K562 (cell line): ENCODE data around the gene ABCA4. TPM values are rescaled to one million over a fixed set of nuclear protein-coding genes. Genes with fewer than 3 reads are reported as not detected.

Source experiments
- ASH1L ChIP-seq: fragments of 450-650 bp; IDR thresholded peaks from 2 replicates; pipeline ENCODE4 v1.6.1; 2018; ENCODE audit warnings: borderline replicate concordance, mild to moderate bottlenecking, low read depth; ENCODE audit not compliant: partially characterized antibody
- BHLHE40 ChIP-seq: IDR thresholded peaks from 2 replicates; pipeline ENCODE4 v1.6.1; 2011; ENCODE audit warnings: low read length, improper control_type of control experiment
- CAMTA2 ChIP-seq: fragments of 250-450 bp; sonication (Bioruptor Pico); conservative IDR thresholded peaks from 2 replicates; pipeline ENCODE4 v1.5.1; 2022
- CREM ChIP-seq: IDR thresholded peaks from 2 replicates; pipeline ENCODE4 v1.6.1; 2014; ENCODE audit warnings: antibody characterized with exemption, low read depth
- DDX20 ChIP-seq: fragments of 450-650 bp; IDR thresholded peaks from 2 replicates; pipeline ENCODE4 v1.6.1; 2016; ENCODE audit warnings: missing genetic modification characterization, low read depth, mild to moderate bottlenecking, missing compliant biosample characterization, moderate library complexity
- FOS ChIP-seq: IDR thresholded peaks from 3 replicates; pipeline ENCODE4 v1.6.1; 2011; ENCODE audit not compliant: insufficient read length; ENCODE audit errors: extremely low read depth
- FOXK1 ChIP-seq: sonication (generic); formaldehyde crosslinking; IDR thresholded peaks from 2 replicates; pipeline ENCODE4 v1.8.0; 2022; ENCODE audit warnings: missing genetic modification reagents, mild to moderate bottlenecking, borderline replicate concordance
- MCM7 ChIP-seq, 2 experiments: fragments of 450-650 bp; IDR thresholded peaks; 2 replicates each; pipeline ENCODE4 v1.6.1; 2016 to 2018
- MTA3 ChIP-seq: fragments of 450-650 bp; formaldehyde crosslinking; IDR thresholded peaks from 2 replicates; pipeline ENCODE4 v1.6.1; 2017; ENCODE audit warnings: mild to moderate bottlenecking, borderline replicate concordance
- NFRKB ChIP-seq: fragments of 450-650 bp; IDR thresholded peaks from 2 replicates; pipeline ENCODE4 v1.6.1; 2016; ENCODE audit warnings: low read depth
- RFX1 ChIP-seq: fragments of 450-650 bp; IDR thresholded peaks from 2 replicates; pipeline ENCODE4 v1.6.1; 2016; ENCODE audit warnings: mild to moderate bottlenecking, moderate library complexity
- RUNX1 ChIP-seq: sonication (generic); IDR thresholded peaks from 2 replicates; pipeline ENCODE4 v1.6.1; 2016; ENCODE audit warnings: antibody characterized with exemption, low read depth
- SIRT6 ChIP-seq: IDR thresholded peaks from one replicate; pipeline ENCODE4 v1.6.1; 2012; ENCODE audit warnings: low read depth, mild to moderate bottlenecking, control low read depth, inconsistent platforms, low read length, moderate library complexity
- SRSF1 ChIP-seq: fragments of 200-400 bp; formaldehyde crosslinking; IDR thresholded peaks from 2 replicates; pipeline ENCODE4 v1.6.1; 2017; ENCODE audit warnings: mild to moderate bottlenecking, low read depth, low read length, moderate library complexity
- ZNF175 ChIP-seq: fragments of 200-800 bp; sonication (Bioruptor generic); IDR thresholded peaks from 2 replicates; pipeline ENCODE4 v1.6.1; 2016; ENCODE audit warnings: low read depth, mild to moderate bottlenecking, missing genetic modification characterization, missing compliant biosample characterization
- ZNF274 ChIP-seq: IDR thresholded peaks from 2 replicates; pipeline ENCODE4 v1.6.1; 2011; ENCODE audit warnings: low read depth, mild to moderate bottlenecking, low read length, moderate library complexity, borderline replicate concordance
- ZNF282 ChIP-seq: sonication (generic); formaldehyde crosslinking; IDR thresholded peaks from 2 replicates; pipeline ENCODE4 v1.8.1; 2023; ENCODE audit warnings: missing genetic modification reagents
- polyA plus RNA-seq, 8 experiments: library from polyadenylated mRNA; depleted of rRNA in 4 of 8; stranded (reverse) in 5 of 8; unstranded in 3 of 8; fragments of >200 nt; fragmentation: Nextera tagmentation in 2 of 8; fragmentation: Illumina TruSeq in 1 of 8; extraction: Ambion mirVana in 2 of 8; extraction: Trizol in 1 of 8; gene quantifications; 2 replicates each; pipeline versions ENCODE4 v1.2.1 to v1.2.3, GENCODE V29; 2011 to 2014; ENCODE audit warnings: inconsistent platforms in 1 of 8, missing spikeins in 1 of 8
- total RNA-seq, 7 experiments: library from RNA; depleted of rRNA in 6 of 7; stranded (reverse); fragments of >200 nt in 6 of 7; fragmentation: Illumina TruSeq in 2 of 7; extraction: Trizol in 2 of 7; gene quantifications; 2 replicates each; pipeline versions ENCODE4 v1.2.1 to v1.2.3, GENCODE V29; 2011 to 2021; ENCODE audit warnings: low replicate concordance in 1 of 7
- TF ChIP-seq, protein P1 (sequence below), 2 experiments: fragments of 450-650 bp; formaldehyde crosslinking in 1 of 2; IDR thresholded peaks; 2 replicates each; pipeline versions ENCODE4 v1.4.0 to v1.6.1; 2014 to 2020; ENCODE audit warnings: mild to moderate bottlenecking in 2 of 2, borderline replicate concordance in 1 of 2, low read depth in 1 of 2
- TF ChIP-seq, protein P2 (sequence below), 2 experiments: IDR thresholded peaks in 1 of 2; conservative IDR thresholded peaks in 1 of 2; 2 replicates each; pipeline ENCODE4 v1.6.1; 2016; ENCODE audit warnings: low read depth in 2 of 2, mild to moderate bottlenecking in 1 of 2, missing compliant biosample characterization in 1 of 2, missing genetic modification characterization in 1 of 2, moderate library complexity in 1 of 2

The ABCA4 gene
- total and polyA plus RNA-seq, 9 of the 15 experiments (the other 6 are each of a cell fraction or from before 2014, with no cell fraction given), result 0.01 to 0.04 TPM; not detected in 7

DNA sequence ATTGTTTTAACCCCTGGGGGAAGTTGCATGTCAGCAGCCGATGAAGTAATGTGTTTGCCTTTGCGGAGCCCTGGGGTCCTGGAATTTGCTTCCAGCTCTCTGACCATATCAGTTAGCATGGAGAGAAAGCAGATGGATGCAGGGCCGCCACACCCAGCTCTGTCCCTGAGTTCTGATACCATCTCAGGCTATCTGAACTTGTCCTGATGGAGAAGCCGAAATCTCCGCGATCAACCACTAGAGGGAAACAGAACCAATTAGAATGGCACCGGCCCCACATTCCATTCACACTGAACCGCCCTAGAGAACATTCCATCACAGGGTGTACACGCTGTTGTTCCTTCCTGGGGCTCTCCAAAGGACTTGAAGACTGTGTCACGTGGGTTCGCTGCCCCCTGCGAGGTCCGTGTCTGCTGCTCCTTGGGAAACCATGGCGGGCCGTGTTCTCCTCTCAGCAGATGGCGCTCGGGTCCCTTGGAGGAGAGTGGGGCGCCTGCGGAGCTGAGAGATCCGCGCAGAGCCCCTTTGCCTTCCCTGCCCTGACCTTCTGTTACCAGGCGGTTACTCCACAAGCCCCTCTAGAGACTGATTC lies 75.4 kb downstream of the ABCA4 start (continued):
- TF ChIP-seq, protein P1, sequence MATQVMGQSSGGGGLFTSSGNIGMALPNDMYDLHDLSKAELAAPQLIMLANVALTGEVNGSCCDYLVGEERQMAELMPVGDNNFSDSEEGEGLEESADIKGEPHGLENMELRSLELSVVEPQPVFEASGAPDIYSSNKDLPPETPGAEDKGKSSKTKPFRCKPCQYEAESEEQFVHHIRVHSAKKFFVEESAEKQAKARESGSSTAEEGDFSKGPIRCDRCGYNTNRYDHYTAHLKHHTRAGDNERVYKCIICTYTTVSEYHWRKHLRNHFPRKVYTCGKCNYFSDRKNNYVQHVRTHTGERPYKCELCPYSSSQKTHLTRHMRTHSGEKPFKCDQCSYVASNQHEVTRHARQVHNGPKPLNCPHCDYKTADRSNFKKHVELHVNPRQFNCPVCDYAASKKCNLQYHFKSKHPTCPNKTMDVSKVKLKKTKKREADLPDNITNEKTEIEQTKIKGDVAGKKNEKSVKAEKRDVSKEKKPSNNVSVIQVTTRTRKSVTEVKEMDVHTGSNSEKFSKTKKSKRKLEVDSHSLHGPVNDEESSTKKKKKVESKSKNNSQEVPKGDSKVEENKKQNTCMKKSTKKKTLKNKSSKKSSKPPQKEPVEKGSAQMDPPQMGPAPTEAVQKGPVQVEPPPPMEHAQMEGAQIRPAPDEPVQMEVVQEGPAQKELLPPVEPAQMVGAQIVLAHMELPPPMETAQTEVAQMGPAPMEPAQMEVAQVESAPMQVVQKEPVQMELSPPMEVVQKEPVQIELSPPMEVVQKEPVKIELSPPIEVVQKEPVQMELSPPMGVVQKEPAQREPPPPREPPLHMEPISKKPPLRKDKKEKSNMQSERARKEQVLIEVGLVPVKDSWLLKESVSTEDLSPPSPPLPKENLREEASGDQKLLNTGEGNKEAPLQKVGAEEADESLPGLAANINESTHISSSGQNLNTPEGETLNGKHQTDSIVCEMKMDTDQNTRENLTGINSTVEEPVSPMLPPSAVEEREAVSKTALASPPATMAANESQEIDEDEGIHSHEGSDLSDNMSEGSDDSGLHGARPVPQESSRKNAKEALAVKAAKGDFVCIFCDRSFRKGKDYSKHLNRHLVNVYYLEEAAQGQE (IDR thresholded peaks at IDR 0.05; ENCODE audit: borderline replicate concordance), result peak; percentile 79
- TF ChIP-seq, protein P1 (CRISPR knock-in tag; IDR thresholded peaks at IDR 0.05; ENCODE audit: low read depth), result no peak
- no peak for TF ChIP-seq FOS
- TF ChIP-seq ZNF175 (CRISPR knock-in tag), result no peak
- peak; percentile 11; the same call in 1 of the 2 replicates for TF ChIP-seq CREM
- TF ChIP-seq BHLHE40, result peak; percentile 52; the same call in 1 of the 2 replicates
- no peak for TF ChIP-seq SIRT6
- TF ChIP-seq RUNX1, result no peak
- no peak for TF ChIP-seq CAMTA2
- TF ChIP-seq ASH1L, result no peak
- no peak for TF ChIP-seq MCM7 (IDR thresholded peaks at IDR 0.05)
- TF ChIP-seq NFRKB, result no peak
- no peak for TF ChIP-seq SRSF1
- no peak for TF ChIP-seq RFX1
- TF ChIP-seq ZNF282 (CRISPR knock-in tag), result no peak
- TF ChIP-seq MTA3, result no peak
- TF ChIP-seq, protein P2, sequence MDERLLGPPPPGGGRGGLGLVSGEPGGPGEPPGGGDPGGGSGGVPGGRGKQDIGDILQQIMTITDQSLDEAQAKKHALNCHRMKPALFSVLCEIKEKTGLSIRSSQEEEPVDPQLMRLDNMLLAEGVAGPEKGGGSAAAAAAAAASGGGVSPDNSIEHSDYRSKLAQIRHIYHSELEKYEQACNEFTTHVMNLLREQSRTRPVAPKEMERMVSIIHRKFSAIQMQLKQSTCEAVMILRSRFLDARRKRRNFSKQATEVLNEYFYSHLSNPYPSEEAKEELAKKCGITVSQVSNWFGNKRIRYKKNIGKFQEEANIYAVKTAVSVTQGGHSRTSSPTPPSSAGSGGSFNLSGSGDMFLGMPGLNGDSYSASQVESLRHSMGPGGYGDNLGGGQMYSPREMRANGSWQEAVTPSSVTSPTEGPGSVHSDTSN (CRISPR knock-in tag; IDR thresholded peaks at IDR 0.05; ENCODE audit: low read depth), result no peak
- TF ChIP-seq, protein P2 (tag; conservative IDR thresholded peaks at IDR 0.05; ENCODE audit: low read depth), result no peak
- no peak for TF ChIP-seq DDX20 (tag)
- no peak for TF ChIP-seq ZNF274
- TF ChIP-seq FOXK1 (CRISPR knock-in tag), result no peak
